CD4-positive, alpha-beta T cell treated with Interleukin-17A for 4 hours (primary cell): ENCODE data around the gene SF3B6.

Experiments used
- DNase-seq: peaks from one replicate; pipeline ENCODE4 v3.0.0-alpha.2; 2020; ENCODE audit warnings: mixed read lengths

The SF3B6 gene

DNA sequence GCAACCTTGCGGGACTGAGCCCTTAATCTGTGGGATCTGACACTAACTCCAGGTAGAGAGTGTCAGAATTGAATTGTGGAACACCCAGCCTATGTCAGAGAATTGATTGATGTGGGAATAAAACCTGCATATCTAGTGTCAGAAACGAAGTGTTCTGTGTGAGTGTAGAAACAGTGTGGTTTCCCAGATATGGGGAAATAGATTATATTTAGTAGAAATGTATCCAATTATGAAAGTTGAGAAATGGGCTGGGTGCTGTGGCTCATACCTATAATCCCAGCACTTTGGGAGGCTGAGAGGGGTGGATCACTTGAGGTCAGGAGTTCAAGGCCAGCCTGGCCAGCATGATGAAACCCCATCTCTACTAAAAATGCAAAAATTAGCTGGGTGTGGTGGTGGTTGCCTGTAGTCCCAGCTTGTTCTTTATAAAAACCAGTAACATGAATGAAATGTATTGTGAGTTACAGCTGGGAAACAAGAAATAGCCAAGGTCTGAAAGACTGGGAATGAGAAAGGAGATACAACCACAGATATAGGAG, 12.8 kb upstream of the SF3B6 start:
- no peak for DNase-seq

DNA sequence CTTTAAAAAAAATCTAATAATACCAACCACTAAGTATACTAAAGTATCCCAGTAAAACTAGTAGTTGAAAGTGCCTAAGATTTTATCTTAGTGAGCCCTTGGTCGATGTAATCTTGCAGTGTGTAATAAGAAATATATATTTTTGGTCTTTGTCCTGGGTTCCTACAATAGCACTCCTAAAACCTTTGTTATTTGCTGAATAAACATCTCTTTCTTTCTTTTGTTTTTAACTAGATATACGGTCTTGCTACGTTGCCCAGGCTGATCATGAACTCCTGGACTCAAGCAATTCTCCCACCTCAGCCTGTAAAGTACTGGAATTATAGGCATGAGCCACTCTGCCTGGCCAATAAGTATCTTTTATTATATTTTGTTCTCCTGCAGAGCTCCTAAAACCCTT, 10.9 kb upstream of the SF3B6 start:
- DNase-seq: no peak

DNA sequence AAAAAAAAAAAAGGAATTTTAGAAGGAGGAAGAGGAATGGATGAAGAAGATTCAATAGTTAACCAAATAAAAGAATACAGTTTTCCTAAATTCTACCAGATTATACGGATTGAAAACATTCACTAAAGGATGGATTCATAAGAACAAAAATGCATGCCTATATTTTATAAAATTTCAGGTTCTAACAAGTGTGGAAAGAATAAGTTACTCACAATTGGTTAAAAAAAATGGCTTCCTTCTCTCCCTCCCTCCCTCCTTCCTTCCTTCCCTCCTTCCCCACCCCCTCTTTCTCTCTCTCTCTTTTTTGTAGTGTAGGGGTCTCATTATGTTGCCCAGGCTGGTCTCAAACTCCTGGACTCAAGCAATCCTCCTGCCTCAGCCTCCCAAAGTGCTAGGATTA, 10.1 kb upstream of the SF3B6 start:
- DNase-seq: no peak

DNA sequence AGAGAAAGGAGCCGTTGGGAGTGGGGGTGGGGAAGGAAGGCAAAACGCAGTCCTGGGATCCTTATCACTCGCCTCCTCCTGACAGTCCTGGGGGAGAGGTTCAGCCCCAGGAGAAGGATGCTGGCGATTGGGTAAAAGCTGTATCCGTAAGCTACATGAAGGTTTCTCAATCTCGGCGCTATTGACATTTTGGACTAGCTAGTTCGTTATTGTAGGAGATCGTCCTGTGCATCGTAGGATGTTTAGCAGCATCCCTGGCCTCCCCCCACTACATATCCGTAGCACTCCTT, 9.0 kb upstream of the SF3B6 start:
- DNase-seq: no peak

DNA sequence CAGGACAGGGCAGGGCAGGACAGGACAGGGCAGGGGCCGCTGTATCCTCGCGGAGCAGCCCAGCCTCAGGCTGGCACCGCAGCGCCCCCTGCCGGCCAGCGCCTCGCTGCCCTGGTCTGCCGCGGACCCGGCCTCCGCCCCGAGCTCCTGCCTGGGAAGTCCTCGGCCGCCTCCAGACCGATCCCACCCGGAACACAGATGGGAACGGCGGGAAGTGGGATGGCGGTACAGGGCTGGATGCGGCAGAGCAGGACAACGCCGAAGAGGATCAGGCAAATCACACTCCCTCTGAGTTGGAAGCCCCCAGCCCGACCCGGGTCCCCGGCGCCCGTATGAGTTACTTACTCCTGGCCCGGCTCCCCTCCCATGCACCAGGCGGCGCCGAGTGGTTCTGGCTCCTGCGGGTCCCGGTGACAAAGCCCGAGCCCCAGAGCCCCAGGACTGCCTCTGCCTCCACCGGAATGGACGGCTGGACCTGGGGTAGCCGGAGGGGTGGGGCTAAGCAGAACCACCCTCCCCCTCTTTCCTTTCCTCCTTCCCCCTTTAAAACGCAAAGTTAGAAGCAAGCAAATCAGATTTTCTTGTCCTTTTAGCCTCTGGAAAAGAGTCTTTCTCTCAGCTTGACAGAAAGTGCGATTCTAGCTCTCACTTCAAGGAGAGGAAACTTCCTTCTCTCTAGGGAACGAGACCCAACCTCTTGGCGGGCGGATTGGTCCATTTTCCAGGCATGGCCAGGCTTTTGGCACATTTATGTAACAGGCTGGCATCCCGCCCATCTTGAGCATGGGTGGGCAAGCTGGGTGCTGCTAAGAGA, 8.5 kb upstream of the SF3B6 start, which contains the start of gene TP53I3:
Gene TP53I3, minus strand, starts transcription at position 449 of the 814 bp plus-strand sequence. CDS start 508 bp downstream, outside the sequence.
- peak; percentile 86 for DNase-seq

DNA sequence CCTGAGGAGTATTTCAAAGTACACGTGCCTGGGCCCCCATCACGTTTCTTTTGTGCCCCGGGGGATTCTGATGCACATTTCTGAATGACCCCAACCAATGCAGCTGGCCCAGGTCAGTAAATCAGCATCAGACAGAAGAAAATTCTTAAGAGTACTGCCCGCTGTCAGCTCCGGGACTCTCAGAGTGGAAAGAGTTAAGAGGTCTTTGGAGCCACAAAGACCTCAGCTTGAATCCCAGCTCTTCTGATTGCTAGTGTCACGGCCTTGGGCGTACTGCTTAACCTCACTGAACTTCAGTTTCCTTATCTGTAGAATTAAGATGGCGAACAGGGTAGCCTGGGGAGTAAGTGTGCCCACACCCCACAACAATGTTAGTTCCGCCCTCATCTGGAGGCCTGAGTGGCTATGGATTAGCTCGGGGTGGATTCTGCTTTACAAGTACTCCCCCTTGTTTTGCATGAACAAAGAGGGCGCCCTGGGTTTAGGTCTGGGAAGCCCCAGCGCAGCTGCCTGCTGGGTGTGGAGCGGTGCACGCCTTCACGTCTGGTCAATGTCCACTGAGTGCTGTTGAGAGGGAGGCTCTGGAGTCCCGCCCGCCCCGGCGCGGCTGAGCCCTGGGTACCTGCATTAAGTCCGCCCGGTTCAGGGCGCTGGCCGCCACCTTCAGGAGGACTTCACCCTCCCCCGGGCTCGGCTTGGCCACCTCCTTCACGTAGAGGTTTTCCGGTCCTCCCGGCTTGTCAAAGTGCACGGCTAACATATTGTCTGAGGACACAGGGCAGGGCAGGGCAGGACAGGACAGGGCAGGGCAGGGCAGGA, 7.7 kb upstream of the SF3B6 start:
- DNase-seq: no peak

DNA sequence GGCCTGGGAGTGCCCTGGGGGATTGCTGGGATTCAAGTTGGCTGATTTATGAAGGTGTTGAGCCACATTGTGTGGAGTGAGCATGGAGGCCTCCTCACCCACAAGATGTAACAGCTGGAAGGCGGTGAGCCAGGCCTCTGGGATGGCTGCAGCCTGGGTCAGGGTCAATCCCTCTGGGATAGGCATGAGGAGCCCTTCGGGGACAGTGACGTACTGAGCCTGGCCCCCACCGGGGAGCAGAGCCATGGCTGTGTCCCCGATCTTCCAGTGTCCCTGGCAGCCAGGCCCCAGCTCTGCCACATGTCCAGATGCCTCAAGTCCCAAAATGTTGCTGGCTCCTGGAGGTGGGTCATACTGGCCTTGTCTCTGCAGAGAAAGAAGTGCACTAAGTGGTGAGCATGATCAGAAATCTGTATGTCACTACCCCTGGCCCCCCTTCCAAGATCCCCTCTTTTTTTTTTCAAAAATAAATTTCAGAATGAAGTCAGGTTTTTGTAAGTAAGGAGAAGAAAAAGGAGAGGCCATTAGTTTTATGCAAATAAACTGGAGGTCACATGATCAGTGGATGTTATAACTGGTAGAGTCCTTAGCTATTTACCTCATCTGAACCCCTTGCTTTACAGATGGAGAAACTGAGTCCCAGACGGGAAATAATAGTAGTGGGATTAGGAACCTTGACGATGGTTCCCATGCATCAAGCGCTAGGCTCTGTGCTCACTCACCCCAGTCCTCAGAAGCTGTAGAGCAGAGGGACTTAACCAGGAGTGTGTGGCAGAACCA, 6.9 kb upstream of the SF3B6 start:
- no peak for DNase-seq

DNA sequence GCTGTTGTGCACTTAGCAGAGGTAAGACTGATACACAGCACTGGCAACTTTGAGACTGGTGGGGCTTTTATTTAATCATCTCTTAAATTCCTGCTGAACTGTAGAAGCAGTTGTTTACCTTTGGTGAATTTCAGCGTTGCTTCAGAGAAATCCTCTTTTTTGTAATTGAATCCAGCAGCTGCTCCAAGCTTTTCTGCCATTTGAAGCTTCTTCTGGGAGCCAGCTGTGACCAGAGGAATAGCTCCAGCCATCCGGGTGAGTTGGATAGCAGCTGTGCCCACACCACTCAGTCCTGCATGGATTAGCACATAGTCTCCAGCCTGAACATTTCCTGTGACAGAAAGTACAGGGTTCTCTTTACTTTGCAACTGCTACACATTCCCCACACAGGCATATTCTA, 4.6 kb upstream of the SF3B6 start:
- no peak for DNase-seq

DNA sequence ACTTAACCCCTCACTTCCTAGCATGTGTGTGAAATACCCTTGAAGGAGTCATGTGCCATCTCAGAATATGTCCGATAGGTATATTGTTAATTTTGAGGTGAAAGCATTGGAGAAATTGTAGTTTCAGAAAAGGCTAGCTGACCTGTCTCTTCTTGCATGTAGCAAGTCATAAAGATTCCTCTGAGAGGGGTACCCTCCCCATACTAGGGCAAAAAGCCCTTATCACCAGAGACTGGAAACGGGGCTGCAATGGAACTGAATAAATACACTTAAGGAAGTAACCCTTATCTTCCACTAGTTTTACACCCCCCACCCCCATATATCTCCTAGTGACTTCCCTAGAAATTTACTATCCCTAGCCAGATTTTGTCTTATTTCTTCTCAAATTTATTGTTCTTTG, 1.8 kb upstream of the SF3B6 start:
- no peak for DNase-seq

DNA sequence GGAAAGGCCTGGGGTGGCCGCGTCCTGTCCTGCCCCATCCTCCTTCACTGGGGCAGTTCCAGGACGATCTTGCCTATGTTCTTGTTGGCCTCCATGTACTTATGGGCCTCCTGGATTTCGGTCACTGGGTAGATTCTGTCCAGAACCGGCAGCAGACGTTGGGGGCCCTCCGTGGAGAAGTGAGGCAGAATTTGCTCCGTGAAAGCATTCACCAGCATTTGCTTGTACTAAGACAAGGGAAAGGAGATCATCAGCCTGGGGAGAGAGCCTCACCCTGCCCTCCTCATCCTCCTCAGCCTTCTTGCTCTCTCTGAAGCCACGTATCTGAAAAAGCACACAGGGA, 1.4 kb upstream of the SF3B6 start:
- no peak for DNase-seq

DNA sequence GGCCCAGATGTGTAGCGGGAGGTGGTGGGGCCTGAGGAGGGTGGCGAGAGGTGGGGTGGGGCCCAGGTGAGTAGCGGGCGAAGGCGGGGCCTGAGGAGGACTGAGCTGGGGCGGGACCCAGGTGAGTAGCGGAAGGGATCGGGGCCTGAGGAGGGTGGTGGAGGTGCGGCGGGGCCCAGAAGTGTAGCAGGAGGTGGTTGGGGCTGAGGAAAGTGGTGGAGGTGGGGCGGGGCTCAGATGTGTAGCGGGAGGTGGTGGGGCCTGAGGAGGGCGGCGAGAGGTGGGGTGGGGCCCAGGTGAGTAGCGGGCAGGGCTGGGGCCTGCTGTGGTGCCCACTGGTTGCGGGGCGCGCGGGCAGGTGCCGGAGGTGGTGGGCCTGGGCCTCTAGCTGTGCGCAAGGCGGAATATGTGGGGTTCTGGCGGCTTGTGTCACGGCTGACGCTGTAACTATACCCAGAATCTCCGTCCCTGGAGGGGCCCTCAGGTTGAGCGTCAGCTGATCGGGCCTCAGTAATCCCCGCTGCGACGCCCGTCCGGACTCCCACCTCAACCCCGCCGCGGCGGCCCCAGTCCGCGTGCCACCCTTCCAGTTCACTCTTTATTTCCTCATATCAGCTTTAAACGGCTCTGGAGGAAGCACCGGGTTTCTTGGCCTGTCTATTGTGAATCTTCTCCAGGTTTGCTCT, 866 bp upstream of the SF3B6 start:
- DNase-seq: no peak

DNA sequence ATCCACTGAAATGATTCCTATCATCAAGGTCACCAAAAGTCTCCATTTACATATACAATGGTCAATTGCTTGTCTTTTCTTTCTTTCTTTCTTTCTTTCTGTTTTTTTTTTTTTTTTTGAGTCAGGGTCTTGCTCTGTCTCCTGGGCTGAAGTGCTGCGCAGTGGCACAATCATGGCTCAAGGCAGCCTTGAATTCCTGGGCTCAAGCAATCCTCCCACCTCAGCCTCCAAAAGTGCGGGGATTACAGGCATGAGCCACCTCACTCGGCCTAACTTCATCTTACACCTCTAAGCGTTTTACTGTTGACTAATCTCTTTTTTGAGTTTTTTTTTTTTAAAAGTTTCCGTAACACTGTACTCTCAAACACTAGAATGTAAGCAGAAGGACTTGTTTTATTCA, 867 bp downstream of the SF3B6 start:
- no peak for DNase-seq

DNA sequence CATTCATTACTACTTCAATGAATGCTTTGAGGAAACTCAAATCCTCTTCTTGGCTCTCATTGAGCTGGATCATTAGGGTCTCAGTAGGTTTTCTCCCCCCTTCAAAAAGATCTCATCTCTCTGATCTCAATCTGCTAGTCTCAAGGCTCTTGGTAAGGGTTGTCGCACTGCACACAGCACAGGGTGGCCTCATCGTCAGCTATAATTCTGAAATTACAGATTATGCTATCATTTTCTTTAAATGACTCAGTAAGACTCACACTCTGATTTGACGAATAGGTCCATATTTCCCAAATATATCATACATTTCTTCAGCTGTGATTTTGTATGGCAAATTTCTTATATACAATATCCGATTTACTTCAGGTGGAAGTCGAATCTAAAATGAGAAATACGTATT, 2.3 kb downstream of the SF3B6 start:
- DNase-seq: no peak

DNA sequence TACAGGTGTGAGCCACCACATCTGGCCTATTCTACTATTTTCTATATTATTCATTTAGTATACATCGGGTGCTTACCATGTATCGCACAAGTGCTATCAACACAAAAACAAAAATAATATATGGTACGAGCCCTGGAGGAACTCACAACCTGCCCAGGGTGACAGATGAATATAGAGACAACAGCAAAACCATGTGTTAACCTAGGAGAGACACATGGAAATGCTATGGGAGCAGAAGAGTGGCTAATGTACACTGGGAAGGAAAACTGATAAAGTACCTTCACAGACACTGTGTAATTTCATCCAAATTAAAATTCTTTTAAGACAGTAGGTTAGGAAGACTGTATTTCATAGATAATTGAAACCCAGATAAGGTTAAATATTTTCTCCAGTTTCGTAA, 3.9 kb downstream of the SF3B6 start:
- no peak for DNase-seq

DNA sequence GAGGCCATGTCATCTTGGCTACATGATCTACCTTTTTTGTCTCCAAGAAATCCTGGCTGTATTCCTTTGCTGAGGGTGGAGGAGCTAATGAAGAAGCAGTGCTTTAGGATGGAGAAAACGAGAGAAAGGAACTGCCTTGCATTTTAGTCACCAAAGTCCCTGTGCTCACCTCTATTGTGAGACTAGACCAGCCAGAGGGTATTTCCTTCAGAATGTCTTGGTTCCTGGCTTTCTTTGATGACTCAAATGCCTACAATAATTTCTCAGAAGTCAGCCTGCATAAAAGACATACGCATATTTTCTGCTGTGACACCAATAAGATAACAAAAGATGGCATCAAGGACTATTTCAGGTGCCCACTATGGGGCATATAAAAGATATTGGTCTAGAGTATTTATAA, 10.8 kb downstream of the SF3B6 start:
- DNase-seq: no peak

DNA sequence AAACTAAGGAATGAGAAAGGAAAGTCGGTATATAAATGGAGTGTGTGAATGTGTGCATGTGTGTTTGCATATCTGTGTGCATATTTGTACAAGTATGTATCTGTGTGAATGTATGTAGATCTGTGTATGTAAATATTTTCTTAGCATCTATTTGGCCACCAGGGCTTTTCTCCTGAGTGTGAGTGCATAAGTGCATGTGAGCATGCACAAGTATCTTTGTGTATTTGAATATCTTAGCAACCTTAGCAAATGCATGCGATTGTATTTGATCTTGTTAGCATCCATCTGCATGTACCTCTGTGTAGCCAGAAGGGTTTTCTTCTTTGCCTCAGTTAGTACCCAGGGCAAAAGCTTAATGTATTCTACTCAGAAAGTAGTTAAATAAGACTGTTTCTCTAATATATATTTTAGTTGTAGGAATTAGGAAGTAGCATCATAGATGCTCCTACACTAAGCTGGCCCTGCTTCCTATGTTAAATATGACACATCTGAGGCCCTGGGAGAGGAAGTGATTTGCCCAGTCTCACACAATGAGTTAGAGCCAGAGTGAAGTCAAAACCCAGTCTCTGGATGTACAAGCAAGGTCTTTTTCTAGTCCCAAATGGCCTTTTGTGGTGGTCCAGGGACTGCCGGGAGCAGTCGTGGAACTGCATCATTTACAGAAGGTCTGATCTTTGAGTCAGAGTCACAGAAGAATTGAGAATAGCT, 17.4 kb downstream of the SF3B6 start:
- DNase-seq: no peak

DNA sequence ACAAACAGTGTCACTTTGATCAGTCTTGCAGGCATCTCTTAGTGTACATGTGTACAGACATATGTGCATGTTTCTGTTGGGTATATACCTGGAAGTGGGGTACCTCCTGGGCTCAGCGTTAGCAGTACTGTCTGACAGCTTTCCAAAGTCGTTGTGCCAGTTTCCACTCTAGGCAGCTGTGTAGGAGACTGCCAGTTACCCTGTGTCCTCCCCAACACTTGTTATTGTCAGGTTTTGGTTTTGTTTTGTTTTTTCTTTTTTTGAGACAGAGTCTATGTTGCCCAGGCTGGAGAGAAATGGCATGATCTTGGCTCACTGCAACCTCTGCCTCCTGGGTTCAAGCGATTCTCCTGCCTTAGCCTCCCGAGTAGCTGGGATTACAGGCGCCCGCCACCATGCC, 20.4 kb downstream of the SF3B6 start:
- DNase-seq: no peak

DNA sequence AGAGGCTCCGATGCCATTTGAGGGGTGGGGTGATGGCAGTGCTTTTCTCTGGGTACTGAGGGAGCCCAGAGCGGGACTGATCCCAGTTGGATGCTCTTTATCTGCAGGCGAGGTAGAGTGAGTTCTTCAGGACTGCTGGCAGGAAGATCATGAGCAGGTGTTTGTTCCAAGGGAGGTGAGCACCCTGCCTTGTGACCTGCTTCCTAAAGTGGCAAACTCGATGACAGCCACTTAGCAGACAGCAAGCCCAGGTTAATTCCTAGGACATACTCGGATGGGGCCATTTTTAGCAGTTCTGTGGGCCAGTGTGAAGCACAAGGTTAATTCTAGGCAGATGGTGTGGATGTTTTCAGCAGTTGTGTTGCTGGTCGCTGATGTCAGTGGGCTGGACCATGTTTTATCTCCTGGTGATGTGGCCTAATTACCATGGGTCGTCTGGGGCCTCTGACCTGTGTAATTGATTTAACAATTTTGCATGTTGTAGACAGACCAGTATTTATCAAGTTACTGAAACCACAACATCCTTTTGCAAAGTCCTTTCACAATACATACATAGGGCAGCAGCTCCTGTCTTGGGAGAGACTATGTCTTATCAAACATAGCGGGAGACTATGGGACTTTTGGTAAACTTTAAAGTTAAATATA, 21.6 kb downstream of the SF3B6 start:
- DNase-seq: no peak

DNA sequence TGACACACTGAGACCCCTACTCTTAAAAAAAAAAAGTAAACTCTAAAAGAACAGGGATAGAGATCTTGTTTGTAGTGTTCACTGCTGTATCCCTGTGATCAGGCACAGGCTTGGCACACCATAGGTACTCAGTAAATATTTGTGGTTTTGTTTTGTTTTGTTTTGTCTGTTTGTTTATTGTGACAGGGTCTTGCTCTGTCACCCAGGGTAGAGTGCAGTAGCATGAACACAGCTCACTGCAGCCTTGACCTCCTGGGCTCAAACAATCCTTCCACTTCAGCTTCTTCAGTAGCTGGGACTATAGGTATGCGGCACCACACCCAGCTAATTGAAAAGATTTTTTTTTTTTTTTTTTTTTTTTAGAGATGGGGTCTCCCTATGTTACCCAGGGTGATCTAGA, 23.2 kb downstream of the SF3B6 start:
- no peak for DNase-seq

DNA sequence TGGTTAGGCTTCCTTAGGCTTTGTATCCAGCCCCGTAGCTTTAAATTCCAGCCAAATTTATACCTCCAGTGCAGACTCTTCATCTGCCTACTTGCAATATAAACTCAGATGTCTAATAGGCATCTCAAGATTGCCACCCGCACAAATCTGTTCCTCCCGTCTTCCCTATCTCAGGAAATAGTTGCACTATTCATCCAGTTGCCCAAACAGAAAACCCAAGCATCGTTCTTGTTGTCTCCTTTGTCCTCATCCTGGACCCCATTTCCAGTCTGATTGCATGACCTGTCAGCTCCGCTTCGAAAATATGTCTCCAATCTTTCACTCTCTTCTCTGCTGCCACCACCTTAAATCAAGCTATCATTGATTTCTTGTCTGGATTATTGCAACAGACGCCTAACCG, 24.3 kb downstream of the SF3B6 start:
- DNase-seq: no peak
